ENCODE measurements around the gene LATS2. TPM values are rescaled to one million over a fixed set of nuclear protein-coding genes. Genes with fewer than 3 reads are reported as not detected.

Gene LATS2
- total and polyA plus RNA-seq, 12 donors = 9.7 to 46.1 (median 25.2) TPM

DNA sequence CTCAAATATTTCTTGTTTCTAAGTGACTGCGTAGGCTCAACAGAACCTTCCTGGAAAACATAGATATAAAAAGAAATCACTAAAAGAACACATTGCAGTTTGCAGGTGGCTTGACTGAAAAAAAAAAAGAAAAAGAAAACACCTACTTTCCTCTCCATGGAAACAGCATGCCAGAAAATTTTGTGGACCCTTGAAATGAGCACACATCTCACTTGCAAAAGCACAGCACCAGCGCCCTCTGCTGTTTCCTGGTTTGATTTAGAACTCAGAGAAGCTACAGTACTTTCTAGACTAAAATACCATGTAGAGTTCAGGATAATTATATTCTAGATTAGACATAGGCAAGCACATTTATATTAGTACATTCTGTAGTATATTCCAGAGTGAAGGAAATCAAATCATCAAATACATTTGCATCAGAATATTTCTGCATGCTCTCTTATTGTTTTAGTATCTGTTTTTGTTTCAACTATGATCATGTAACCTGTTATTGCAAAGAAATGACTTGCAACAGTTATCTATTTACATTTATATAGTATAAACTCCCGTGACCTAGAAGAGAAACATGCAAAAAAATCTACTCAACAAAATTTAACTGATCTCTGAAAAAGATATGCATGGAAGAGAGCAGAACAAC, 136.5 kb downstream of the LATS2 start:
- no peaks in the 10 kb centered on the region for H3K4me1 ChIP-seq
- intact Hi-C loops (cut with DNase I) = loop anchor here (1.0 to 10.0 kb wide), 13 partner anchors 208 to 743 kb away; partner anchors contain the start of gene GJB2 (in 2 of the 10)
- H3K27ac ChIP-seq = no peak overlapping the region
- no peaks in the 10 kb centered on the region for H3K27me3 ChIP-seq
- H3K9me3 ChIP-seq = no peaks in the 10 kb centered on the region
- TF ChIP-seq CTCF (IDR thresholded peaks at IDR 0.05) = peak; percentile 40 to 90 (median 83)
- no peaks in the 10 kb centered on the region for H3K36me3 ChIP-seq
- WGBS, 2 donors = 30 to 35% methylated on average over 3 of the region's 3 CpGs
- no peak overlapping the region for H3K4me3 ChIP-seq
- ATAC-seq (peak in 3 of 8 donors; percentile 48 to 61 (median 58)), DNase-seq (peak; percentile 46 to 80)

DNA sequence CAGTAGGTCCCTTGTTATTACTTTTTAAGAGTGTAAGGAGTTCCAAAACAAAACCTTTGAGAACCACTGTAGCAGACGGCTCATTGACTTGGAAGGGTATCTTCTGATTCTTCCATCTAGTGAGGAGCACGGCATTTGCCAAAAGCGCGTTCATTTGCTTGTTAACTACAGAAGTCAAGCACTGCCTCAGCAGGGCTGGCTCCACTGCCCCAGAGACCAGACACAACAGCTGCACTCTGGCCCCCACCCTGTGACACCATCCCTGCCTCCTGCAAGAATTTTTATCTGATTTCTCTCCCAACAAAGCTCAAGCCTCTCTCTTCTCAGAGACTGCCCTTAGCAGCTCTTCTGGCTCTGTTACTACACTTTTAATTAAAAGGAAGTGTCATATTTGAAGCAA, 138.1 kb downstream of the LATS2 start:
- H3K9me3 ChIP-seq = no peaks in the 10 kb centered on the region
- no peaks in the 10 kb centered on the region for H3K27me3 ChIP-seq
- no peak for TF ChIP-seq CTCF (IDR thresholded peaks at IDR 0.05)
- H3K27ac ChIP-seq = no peak overlapping the region
- WGBS, 2 donors = 70 to 71% methylated on average over 4 of the region's 4 CpGs
- DNase-seq (no peak), ATAC-seq (peak in 3 of 8 donors; percentile 29 to 50 (median 39))
- H3K4me1 ChIP-seq = no peaks in the 10 kb centered on the region
- intact Hi-C loops (cut with DNase I) = loop anchor here in 8 of 10 donors (5.0 to 10.0 kb wide), 9 partner anchors 206 to 741 kb away; partner anchors contain the start of gene GJB2 (in 2 of the 8)
- H3K36me3 ChIP-seq = no peaks in the 10 kb centered on the region
- H3K4me3 ChIP-seq = no peak overlapping the region

Other genes with a start within 250 kb of the LATS2 start
- 10 to 100 TPM; 13.6 to 68.1 (median 38.7) TPM for gene XPO4, start 158.8 kb downstream of the LATS2 start, total RNA-seq
- 1 to 10 TPM; 3.5 to 5.7 TPM for gene XPO4, start 158.8 kb downstream of the LATS2 start, polyA plus RNA-seq
- 100 to 1,000 TPM; 243 to 343 (median 301) TPM for gene SAP18, start 78.5 kb upstream of the LATS2 start, total RNA-seq
- 100 to 1,000 TPM in 1 of 2 donors, 10 to 100 TPM in 1; 74.2 to 105 TPM for gene SAP18, start 78.5 kb upstream of the LATS2 start, polyA plus RNA-seq
- gene SKA3, start 115.0 kb upstream of the LATS2 start, total RNA-seq = 1 to 10 TPM in 3 of 10 donors, under 1 TPM in 6, not detected in 1; 0.07 to 1.8 (median 0.23) TPM
- gene SKA3, start 115.0 kb upstream of the LATS2 start, polyA plus RNA-seq = under 1 TPM; 0.06 to 0.15 TPM
- gene MRPL57, start 115.1 kb upstream of the LATS2 start, total RNA-seq = 10 to 100 TPM; 20.0 to 25.9 (median 22.9) TPM
- 10 to 100 TPM; 27.1 to 40.6 TPM for gene MRPL57, start 115.1 kb upstream of the LATS2 start, polyA plus RNA-seq